Left lung (tissue), 10 donors: ENCODE data around the gene MRPS12. TPM values are rescaled to one million over a fixed set of nuclear protein-coding genes. Genes with fewer than 3 reads are reported as not detected.

ENCODE experiments used
- ATAC-seq: fragments of 200-7000 bp; cut with Tn5 transposase; one replicate; pipeline ENCODE4 v1.9.1; 2020; ENCODE audit warnings: moderate library complexity
- DNase-seq, 4 donors: peaks; one replicate each; pipeline ENCODE4 v3.0.0-alpha.2; 2013 to 2020
- H3K27ac ChIP-seq, 2 donors: fragments of 200-600 bp; sonication (generic) in 1 of 2; one replicate each; pipeline versions ENCODE4 v1.5.0 to v1.8.0; 2020 to 2021
- H3K27me3 ChIP-seq, 2 donors: fragments of 200-600 bp; sonication (generic) in 1 of 2; one replicate each; pipeline versions ENCODE4 v1.5.0 to v1.8.0; 2020 to 2021
- H3K36me3 ChIP-seq, 2 donors: fragments of 200-600 bp; sonication (generic) in 1 of 2; one replicate each; pipeline versions ENCODE4 v1.5.0 to v1.8.0; 2020 to 2021
- H3K4me1 ChIP-seq, 2 donors: fragments of 200-600 bp; one replicate each; pipeline ENCODE4 v1.8.0; 2021
- H3K4me3 ChIP-seq, 2 donors: fragments of 200-600 bp; sonication (generic) in 1 of 2; one replicate each; pipeline versions ENCODE4 v1.5.0 to v1.8.0; 2020 to 2021; ENCODE audit warnings: mild to moderate bottlenecking in 1 of 2
- H3K9me3 ChIP-seq, 2 donors: fragments of 200-600 bp; sonication (generic) in 1 of 2; one replicate each; pipeline versions ENCODE4 v1.5.0 to v1.8.0; 2020 to 2021
- CTCF ChIP-seq, 2 donors: fragments of 200-600 bp; sonication (generic) in 1 of 2; IDR thresholded peaks; one replicate each; pipeline versions ENCODE4 v1.5.0 to v1.8.0; 2021; ENCODE audit warnings: antibody characterized with exemption in 2 of 2
- intact Hi-C, 2 donors: fragments of 100-400 bp; cut with DNase I; formaldehyde crosslinking; loops; one replicate each; pipeline versions ENCODE4 v1.11.2 to v1.14.2; 2022
- polyA plus RNA-seq, 6 donors: library from polyadenylated mRNA; unstranded; fragments of 120-200 nt; gene quantifications; one replicate each; pipeline ENCODE4 v1.2.1, GENCODE V29; 2013; ENCODE audit not compliant: insufficient read length in 6 of 6
- total RNA-seq, 2 donors: library from RNA; stranded (reverse); fragmentation: NEBNext Ultra II Directional; extraction: Animal tissue kit (Norgen Biotek cat#: 25700); gene quantifications; one replicate each; pipeline ENCODE4 v1.2.1, GENCODE V29; 2021
- donor health status: DM: no; HTN: yes; CAD: no.
- donor health status: DM: no; HTN: no; CAD: no.

The MRPS12 gene
- total and polyA plus RNA-seq, 8 donors, result 11.8 to 39.8 (median 16.8) TPM

GRCh38 chr19:38971672-38972071, 40.9 kb downstream of the MRPS12 start:
- peaks cover 4 to 9% of the 10 kb centered on the region in 2 donors for H3K4me1 ChIP-seq
- intact Hi-C loops, result no loop called here
- no peak for ATAC-seq
- no peak overlapping the region for H3K27ac ChIP-seq
- no peaks in the 10 kb centered on the region for H3K9me3 ChIP-seq
- H3K36me3 ChIP-seq, result no peaks in the 10 kb centered on the region
- TF ChIP-seq CTCF (IDR thresholded peaks at IDR 0.05), result no peak
- no peak for DNase-seq
- H3K27me3 ChIP-seq, result peaks cover 0 to 23% of the 10 kb centered on the region in 2 donors
- H3K4me3 ChIP-seq, result no peak overlapping the region

GRCh38 chr19:38974624-38975213, 44.0 kb downstream of the MRPS12 start:
- H3K27ac ChIP-seq, result peak overlapping the region; percentile 63 to 86
- peaks cover 0 to 27% of the 10 kb centered on the region in 2 donors for H3K27me3 ChIP-seq
- intact Hi-C loops, result no loop called here
- H3K9me3 ChIP-seq, result no peaks in the 10 kb centered on the region
- peak in 1 of 4 donors; percentile 45 for DNase-seq
- no peak for ATAC-seq
- peak overlapping the region; percentile 54 to 57 for H3K4me3 ChIP-seq
- H3K36me3 ChIP-seq, result no peaks in the 10 kb centered on the region
- TF ChIP-seq CTCF (IDR thresholded peaks at IDR 0.05), result no peak
- H3K4me1 ChIP-seq, result peaks cover 4 to 9% of the 10 kb centered on the region in 2 donors

GRCh38 chr19:38975214-38975860, 44.6 kb downstream of the MRPS12 start, which contains the start of gene FBXO17:
Gene FBXO17, minus strand, starts transcription at chr19:38975742. Its CDS starts 25,423 bp downstream, at chr19:38950319.
- Histone ChIP-seq H3K4me1 (peaks cover 4 to 9% of the 10 kb centered on the region in 2 donors), H3K36me3 (no peaks in the 10 kb centered on the region), H3K4me3 (peak within 1 kb of the TSS; percentile 54 to 57), H3K9me3 (peaks cover 0 to 1% of the 10 kb centered on the region in 2 donors), H3K27me3 (peaks cover 0 to 27% of the 10 kb centered on the region in 2 donors), H3K27ac (peak within 1 kb of the TSS; percentile 63 to 86)
- peak; percentile 40 to 85 (median 76) for DNase-seq
- ATAC-seq, result peak; percentile 89
- intact Hi-C loops, result no loop called here
- no peak for TF ChIP-seq CTCF (IDR thresholded peaks at IDR 0.05)

- Histone ChIP-seq H3K4me3 (peak overlapping the region; percentile 54 to 57), H3K27ac (peak overlapping the region; percentile 63 to 86), H3K9me3 (peaks cover 0 to 6% of the 10 kb centered on the region in 2 donors), H3K27me3 (peaks cover 0 to 27% of the 10 kb centered on the region in 2 donors), H3K36me3 (no peaks in the 10 kb centered on the region), H3K4me1 (peaks cover 4 to 9% of the 10 kb centered on the region in 2 donors)
- TF ChIP-seq CTCF (IDR thresholded peaks at IDR 0.05), result no peak
- intact Hi-C loops, result no loop called here
- ATAC-seq (peak; percentile 36), DNase-seq (peak in 1 of 4 donors; percentile 35)
Observed at GRCh38 chr19:38975861-38976271, 45.1 kb downstream of the MRPS12 start.
